HEK293T (cell line): ENCODE measurements around the gene SPOCK3.

Source experiments
- ARNT ChIP-seq: fragments of 450-650 bp; IDR thresholded peaks from 2 replicates; pipeline ENCODE4 v1.6.1; 2017; ENCODE audit warnings: mild to moderate bottlenecking
- BHLHE40 ChIP-seq: fragments of 450-650 bp; IDR thresholded peaks from 2 replicates; pipeline ENCODE4 v1.6.1; 2016; ENCODE audit warnings: mild to moderate bottlenecking, moderate library complexity, borderline replicate concordance
- CTBP1 ChIP-seq: fragments of 450-650 bp; IDR thresholded peaks from 2 replicates; pipeline ENCODE4 v1.6.1; 2016; ENCODE audit warnings: borderline replicate concordance
- ELF4 ChIP-seq: fragments of 450-650 bp; IDR thresholded peaks from 2 replicates; pipeline ENCODE4 v1.6.1; 2017; ENCODE audit warnings: antibody characterized with exemption
- FOXA1 ChIP-seq: fragments of 450-650 bp; IDR thresholded peaks from 2 replicates; pipeline ENCODE4 v1.6.1; 2016; ENCODE audit warnings: mild to moderate bottlenecking
- FOXK2 ChIP-seq: fragments of 450-650 bp; IDR thresholded peaks from 2 replicates; pipeline ENCODE4 v1.6.1; 2016; ENCODE audit warnings: mild to moderate bottlenecking
- FOXM1 ChIP-seq: fragments of 450-650 bp; IDR thresholded peaks from 2 replicates; pipeline ENCODE4 v1.6.1; 2017; ENCODE audit warnings: mild to moderate bottlenecking, borderline replicate concordance
- PKNOX1 ChIP-seq: fragments of 450-650 bp; IDR thresholded peaks from 2 replicates; pipeline ENCODE4 v1.6.1; 2016
- SP1 ChIP-seq: fragments of 450-650 bp; IDR thresholded peaks from 2 replicates; pipeline ENCODE4 v1.6.1; 2017
- SUZ12 ChIP-seq: fragments of 450-650 bp; IDR thresholded peaks from 2 replicates; pipeline ENCODE4 v1.6.1; 2016; ENCODE audit warnings: mild to moderate bottlenecking
- TARDBP ChIP-seq: fragments of 450-650 bp; IDR thresholded peaks from 2 replicates; pipeline ENCODE4 v1.6.1; 2016
- ZNF384 ChIP-seq: fragments of 450-650 bp; IDR thresholded peaks from 2 replicates; pipeline ENCODE4 v1.6.1; 2016

GRCh38 chr4:167111092-167111491 is 123.2 kb downstream of the SPOCK3 start:
- TF ChIP-seq FOXA1 = no peak
- no peak for TF ChIP-seq SUZ12
- no peak for TF ChIP-seq FOXM1
- TF ChIP-seq ZNF384 = no peak
- TF ChIP-seq ELF4 = no peak
- no peak for TF ChIP-seq TARDBP
- TF ChIP-seq FOXK2 = no peak
- TF ChIP-seq CTBP1 = no peak
- no peak for TF ChIP-seq ARNT
- TF ChIP-seq PKNOX1 = no peak
- no peak for TF ChIP-seq BHLHE40
- no peak for TF ChIP-seq SP1
